LNCAP (cell line): ENCODE results near the gene KLK13.

Source experiments
- TF ChIP-seq, protein P1 (sequence below): fragments of 450-650 bp; IDR thresholded peaks from 2 replicates; pipeline ENCODE4 v1.5.1; 2017; ENCODE audit warnings: mild to moderate bottlenecking

The KLK13 gene

DNA sequence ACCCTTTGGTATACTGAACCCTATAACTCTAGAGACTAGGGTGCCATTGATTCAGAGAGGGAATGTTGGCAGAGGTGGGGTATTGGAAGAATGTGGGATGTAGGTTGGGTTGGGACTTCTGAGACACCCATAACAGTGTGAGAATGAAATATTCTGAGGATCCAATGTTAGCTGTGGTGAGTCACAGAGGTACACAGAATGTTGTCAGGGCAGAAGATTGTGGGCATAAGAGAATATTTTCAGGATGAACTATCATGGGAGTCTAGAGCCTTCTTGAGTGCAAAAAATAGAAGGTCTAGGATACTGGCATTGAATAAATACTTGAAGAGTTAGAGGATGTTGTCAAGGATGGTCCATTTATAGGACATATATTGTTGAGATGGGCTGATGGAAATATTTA lies 9.0 kb downstream of the KLK13 start:
- TF ChIP-seq, protein P1, sequence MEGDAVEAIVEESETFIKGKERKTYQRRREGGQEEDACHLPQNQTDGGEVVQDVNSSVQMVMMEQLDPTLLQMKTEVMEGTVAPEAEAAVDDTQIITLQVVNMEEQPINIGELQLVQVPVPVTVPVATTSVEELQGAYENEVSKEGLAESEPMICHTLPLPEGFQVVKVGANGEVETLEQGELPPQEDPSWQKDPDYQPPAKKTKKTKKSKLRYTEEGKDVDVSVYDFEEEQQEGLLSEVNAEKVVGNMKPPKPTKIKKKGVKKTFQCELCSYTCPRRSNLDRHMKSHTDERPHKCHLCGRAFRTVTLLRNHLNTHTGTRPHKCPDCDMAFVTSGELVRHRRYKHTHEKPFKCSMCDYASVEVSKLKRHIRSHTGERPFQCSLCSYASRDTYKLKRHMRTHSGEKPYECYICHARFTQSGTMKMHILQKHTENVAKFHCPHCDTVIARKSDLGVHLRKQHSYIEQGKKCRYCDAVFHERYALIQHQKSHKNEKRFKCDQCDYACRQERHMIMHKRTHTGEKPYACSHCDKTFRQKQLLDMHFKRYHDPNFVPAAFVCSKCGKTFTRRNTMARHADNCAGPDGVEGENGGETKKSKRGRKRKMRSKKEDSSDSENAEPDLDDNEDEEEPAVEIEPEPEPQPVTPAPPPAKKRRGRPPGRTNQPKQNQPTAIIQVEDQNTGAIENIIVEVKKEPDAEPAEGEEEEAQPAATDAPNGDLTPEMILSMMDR = no peak

DNA sequence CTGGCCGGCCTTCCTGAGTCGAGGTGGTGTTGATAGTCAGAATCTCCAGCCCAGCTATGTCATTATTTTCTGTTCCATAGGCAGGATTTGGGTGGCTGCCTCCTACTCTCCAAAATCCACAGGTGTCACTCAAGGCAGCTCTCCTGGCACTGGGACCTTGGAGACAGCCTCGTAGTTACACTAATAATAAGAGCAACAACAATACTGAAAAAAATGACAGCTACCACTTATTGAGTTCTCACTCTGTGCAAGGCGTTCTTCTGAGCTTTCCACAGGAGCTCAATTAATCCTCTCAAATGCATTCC lies 17.9 kb downstream of the KLK13 start:
- TF ChIP-seq, protein P1 = no peak

GRCh38 chr19:51044327-51044726 lies 20.6 kb downstream of the KLK13 start:
- TF ChIP-seq, protein P1 = no peak

DNA sequence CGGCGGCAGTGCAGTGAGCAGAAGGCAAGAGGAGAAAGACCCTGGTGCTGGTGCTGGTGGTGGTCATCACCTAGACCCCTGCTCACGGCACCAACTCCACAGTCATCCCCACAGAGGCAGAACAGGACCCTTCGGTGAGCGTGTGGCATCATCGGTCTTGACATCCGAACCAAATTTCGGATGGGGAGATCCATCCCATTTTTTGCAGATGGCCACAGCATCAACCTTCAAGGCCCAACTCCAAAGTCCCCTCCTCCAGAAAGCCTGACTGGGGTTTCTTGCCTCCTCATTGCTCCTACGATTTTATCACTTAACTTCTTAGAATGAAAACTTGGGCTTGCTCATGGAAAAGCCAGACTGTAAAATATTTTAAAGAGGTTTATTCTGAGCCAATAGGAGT lies 21.4 kb downstream of the KLK13 start:
- TF ChIP-seq, protein P1 = no peak

DNA sequence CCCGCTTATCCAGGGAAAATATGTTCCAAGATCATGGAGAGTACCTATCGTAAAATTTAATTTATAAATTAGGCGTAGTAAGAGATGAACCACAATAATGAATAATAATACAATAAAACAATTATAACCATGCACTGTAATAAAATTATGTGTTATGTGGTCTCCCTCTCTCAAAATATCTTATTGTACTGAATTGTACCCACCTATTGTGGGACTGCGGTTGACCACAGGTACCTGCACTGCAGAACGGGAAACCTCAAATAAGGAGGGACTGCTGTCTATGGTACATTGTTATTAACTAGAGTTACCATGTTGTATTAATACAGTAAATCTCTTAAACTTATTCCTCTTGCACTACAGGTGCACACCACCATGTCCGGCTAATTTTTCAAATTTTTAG lies 24.7 kb downstream of the KLK13 start:
- TF ChIP-seq, protein P1 = no peak

GRCh38 chr19:51036519-51036918 lies 28.4 kb downstream of the KLK13 start:
- TF ChIP-seq, protein P1 = no peak

GRCh38 chr19:51034704-51035103 lies 30.2 kb downstream of the KLK13 start, which contains the start of gene KLK12:
Gene KLK12 (minus strand): TSS chr19:51035002. CDS start chr19:51034621, 381 bp downstream.
- TF ChIP-seq, protein P1 = no peak

- TF ChIP-seq, protein P1 = no peak
Observed at GRCh38 chr19:51031880-51032225, 33.0 kb downstream of the KLK13 start.
